ENCODE results near the gene HSPA4.
"Not testable (repeated sequence)": the region's sequence is repeated elsewhere in the genome, so short reads cannot be mapped to it uniquely, and the experiment has no call there.

Gene HSPA4

DNA sequence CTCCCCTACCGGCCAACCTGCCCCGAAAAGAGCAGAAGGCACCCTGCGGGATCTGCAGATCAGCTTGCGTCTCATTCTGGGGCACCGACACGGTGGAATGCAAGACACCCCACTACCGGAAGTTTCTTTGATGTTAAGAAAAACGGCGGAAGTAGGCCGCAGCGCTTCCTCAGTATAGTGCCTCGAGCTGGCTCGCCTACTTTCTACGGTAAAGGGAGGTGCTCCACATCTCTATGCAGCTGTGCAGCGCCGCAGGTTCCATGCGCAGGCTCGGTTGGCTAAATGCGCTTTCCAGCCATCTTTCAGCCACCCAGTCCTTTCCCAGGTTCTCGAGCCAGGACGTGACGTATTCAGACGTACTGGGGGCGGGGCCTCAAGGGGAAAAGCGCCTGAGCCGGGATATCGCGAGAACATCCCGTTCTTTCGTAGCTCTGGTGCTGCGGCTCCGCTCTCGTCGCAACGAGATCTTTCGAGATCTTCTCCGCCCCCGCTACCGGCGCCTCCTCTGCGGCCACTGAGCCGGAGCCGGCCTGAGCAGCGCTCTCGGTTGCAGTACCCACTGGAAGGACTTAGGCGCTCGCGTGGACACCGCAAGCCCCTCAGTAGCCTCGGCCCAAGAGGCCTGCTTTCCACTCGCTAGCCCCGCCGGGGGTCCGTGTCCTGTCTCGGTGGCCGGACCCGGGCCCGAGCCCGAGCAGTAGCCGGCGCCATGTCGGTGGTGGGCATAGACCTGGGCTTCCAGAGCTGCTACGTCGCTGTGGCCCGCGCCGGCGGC, at the start of gene HSPA4:
Gene HSPA4 (plus strand): TSS at position 472 of the 775 bp plus-strand sequence. CDS start 238 bp downstream, at position 710.
- DNase-seq, result peak; percentile 88

GRCh38 chr5:133006653-133007052, 45.2 kb upstream of the HSPA4 start:
- no peak for DNase-seq

DNA sequence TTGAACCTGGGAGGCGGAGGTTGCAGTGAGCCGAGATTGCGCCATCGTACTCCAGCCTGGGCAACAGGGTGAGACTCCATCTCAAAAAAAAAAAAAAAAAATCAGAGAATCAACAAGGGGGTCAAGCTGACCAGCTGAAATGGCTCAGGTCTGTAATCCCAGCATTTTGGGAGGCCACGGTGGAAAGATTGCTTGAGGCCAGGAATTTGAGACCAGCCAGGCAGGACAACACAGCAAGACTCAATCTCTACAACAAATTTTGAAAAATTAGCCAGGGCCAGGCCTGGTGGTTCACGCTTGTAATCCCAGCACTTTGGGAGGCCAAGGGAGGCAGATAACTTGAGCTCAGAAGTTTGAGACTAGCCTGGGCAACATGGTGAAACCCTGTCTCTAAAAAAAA, 43.4 kb upstream of the HSPA4 start:
- not testable (repeated sequence) for DNase-seq

DNA sequence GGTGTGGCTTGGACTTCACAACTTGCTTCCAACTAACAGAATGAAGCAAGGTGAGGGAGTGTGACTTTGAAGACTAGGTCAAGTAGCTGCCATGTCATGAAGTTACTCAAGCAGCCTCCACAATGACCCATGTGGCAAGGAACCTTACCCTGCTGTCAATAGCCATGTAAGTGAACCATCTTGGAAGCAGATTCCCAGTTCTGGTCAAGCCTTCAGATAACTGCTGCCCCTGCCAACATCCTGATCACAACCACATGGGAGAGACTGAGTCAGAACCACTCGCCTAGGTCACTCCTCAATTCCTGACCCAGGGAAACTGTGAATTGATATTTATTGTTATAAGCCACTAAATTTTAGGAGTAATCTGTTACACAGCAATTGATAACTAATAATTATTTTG, 36.3 kb upstream of the HSPA4 start:
- DNase-seq, result no peak

- DNase-seq, result no peak
Measured at GRCh38 chr5:133017964-133018363, 33.8 kb upstream of the HSPA4 start.

DNA sequence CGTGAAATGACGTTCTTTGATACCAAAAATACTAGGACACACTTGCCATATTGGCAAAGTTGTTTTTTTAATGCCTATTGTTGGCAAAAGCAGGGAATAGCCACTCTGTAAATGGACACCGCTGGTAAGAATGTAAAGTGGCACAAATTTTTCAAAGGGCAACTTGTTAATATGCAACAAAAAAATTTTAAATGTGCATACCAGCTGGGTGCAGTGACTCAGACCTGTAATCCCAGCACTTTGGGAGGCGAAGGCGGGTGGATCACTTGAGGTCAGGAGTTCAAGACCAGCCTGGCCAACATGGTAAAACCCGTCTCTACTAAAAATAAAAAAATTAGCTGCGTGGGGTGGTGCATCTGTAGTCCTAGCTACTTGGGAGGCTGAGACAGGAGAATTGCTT, 32.3 kb upstream of the HSPA4 start:
- not testable (repeated sequence) for DNase-seq

GRCh38 chr5:133025804-133026663, 25.8 kb upstream of the HSPA4 start, which contains the start of gene ZCCHC10:
TSS of gene ZCCHC10 (minus strand) at chr5:133026549. CDS start at chr5:133026537, 12 bp downstream.
- DNase-seq, result peak; percentile 80

- DNase-seq, result no peak
Measured at GRCh38 chr5:133026664-133027153, 25.1 kb upstream of the HSPA4 start.

GRCh38 chr5:133029416-133029815, 22.4 kb upstream of the HSPA4 start:
- no peak for DNase-seq

DNA sequence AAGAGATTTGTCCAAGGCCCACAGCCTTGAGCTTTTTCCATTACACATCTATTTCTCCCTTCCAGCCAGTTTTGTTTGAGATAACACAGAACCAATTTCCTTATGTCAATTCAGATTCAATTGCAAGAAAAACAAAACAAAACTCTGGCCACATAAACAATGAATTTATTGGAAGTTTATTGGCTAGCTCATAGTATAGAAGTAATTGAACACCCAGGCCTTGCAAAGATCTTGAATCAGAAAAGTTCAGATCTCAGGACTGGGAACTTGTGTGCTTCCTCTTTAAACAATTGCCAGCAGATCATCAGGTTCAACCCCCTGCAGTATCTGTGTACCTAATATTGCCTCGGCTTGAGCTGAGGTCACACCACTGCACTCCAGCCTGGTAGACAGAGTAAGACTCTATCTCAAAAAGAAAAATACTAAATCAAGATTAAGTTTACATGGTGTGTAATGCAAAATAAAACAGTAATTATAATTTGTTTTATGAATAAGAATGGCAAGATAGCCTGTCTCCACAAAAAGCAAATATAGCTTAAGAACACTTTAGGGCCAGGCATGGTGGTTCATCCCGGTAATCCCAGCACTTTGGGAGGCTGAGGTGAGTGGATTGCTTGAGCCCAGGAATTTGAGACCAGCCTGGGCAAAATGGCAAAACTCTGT, 21.3 kb upstream of the HSPA4 start:
- no peak for DNase-seq

- DNase-seq, result no peak
Measured at GRCh38 chr5:133032852-133033742, 18.7 kb upstream of the HSPA4 start.

DNA sequence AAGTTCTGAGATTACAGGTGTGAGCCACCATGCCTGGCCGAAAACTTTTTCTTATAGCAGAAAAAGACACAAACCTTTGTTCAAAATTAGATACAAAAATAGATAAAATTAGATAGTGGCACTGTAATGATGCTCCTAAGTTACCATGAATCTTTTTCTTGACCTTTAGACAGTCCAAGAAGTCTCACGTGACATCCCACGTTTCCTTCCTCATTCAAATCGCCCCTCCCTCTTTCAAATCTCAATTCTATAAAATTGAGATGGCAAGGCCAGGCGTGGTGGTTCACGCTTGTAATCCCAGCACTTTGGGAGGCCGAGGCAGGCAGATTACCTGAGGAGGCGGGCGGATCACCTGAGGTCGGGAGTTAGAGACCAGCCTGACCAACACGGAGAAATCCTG, 17.7 kb upstream of the HSPA4 start:
- no peak for DNase-seq

GRCh38 chr5:133035224-133035623, 16.6 kb upstream of the HSPA4 start:
- DNase-seq, result no peak

DNA sequence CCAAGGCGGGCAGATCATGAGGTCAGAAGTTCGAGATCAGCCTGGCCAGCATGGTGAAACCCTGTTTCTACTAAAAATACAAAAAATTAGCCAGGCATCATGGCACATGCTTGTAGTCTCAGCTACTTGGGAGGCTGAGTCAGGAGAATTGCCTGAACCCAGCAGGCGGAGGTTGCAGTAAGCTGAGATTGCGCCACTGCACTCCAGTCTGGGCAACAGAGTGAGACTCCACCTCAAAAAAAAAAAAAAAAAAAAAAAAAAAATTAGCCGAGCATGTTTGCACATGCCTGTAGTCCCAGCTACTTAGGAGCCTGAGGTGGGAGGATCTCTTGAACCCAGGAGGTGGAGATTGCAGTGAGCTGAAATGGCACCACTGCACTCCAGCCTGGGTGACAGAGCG, 15.1 kb upstream of the HSPA4 start:
- not testable (repeated sequence) for DNase-seq

DNA sequence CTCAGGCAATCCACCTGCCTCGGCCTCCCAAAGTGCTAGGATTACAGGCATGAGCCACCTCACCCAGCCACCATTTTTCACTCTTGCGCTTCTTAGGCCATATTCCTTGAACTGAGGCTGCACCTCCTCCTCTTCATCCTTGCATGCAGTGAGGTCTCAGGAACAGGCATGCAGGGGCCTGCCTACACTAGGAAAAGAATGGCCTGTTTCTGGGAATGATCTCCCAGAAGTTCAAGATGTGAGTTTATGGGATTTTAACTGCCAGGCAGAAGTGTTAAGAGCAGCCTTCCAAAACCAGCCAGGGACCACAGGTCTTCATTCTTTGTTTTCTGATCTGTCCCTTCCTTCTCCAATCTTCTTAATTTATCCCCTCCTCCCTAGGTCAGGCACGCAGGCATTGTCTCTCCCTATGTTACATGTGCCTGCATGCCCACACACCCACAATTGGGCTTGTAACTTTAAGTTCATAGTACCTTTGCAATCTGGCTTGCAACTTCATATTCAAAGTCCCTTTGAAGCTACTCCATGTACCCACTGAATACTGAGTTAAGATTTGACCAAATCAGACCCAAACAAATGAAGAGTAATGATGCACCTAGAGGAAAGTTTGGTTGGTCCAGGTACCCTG, 10.5 kb upstream of the HSPA4 start:
- no peak for DNase-seq

DNA sequence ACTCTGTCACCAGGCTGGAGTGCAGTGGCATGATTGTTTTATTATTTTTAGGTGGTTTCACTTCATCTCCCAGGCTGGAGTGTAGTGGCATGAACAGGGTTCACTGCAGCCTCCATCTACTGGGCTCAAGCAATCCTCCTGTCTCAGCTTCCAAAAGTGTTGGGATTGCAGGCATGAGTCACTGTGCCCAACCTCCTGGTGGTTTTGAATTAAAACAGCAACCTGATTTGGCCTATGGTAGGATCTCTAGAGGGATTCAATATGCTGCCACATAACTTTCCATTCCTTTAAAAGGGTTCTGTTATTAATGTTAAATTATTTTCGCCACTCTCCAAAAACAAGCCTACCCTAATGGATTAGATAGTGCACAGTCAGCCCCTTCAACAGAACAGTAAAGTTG, 9.9 kb upstream of the HSPA4 start:
- DNase-seq, result no peak

DNA sequence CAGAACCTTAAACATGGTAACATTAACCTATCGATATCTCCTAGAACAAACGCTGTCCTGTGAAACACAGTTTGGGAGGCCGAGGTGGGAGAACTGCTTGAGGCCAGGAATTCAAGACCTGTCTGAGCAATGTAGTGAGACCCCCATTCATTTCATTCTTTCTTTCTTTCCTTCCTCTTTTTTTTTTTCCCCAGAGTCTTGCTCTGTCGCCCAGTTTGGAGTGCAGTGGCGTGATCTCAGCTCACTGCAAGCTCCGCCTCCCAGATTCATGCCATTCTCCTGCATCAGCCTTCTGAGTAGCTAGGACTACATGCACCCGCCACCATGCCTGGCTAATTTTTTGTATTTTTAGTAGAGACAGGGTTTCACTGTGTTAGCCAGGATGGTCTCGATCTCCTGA, 5.3 kb upstream of the HSPA4 start:
- not testable (repeated sequence) for DNase-seq

DNA sequence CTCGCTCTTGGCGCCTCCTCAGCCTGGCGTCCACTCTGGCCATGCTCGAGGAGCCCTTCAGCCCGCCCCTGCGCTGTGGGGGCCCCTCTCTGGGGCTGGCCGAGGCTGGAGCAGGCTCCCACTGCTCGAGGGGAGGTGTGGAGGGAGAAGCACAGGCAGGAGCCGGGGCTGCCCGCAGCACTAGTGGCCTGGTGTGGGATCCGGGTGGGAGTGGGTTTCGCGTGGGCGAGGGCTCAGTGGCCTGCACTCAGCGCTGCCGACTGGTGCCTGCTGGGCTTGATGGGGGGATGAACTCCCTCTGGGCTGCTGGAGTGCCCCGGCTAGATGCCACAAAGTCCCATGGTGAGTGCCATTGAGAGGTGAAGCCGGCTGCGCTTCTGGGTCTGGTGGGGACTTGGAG, 4.4 kb upstream of the HSPA4 start:
- DNase-seq, result no peak

GRCh38 chr5:133048993-133049725, 2.7 kb upstream of the HSPA4 start:
- no peak for DNase-seq

- DNase-seq, result no peak
Measured at GRCh38 chr5:133049726-133050048, 2.1 kb upstream of the HSPA4 start.

DNA sequence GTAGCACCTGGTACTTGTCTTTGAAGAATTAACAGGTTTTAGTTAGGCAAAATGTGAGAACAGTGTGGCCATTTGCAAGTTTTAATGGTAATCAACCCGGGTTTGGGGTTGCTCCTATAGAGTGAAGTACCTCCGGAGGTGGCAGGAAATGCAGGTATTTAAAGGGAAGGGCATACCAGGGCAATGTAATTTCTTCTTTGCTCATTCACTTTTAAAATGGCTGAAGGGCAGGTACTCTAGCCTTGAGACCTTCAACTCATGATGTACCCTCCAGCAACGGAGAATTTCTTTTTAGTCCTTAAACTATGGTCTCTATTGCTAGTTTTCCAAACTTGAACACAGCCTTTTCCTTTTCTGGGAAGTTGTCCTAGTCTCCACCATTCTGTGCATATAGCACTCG, 1.3 kb upstream of the HSPA4 start:
- no peak for DNase-seq

Data from NCI-H510A (cell line).